GM21529 (cell line): ENCODE measurements around the gene COMMD3.
"Not testable (repeated sequence)": the region's sequence is repeated elsewhere in the genome, so short reads cannot be mapped to it uniquely, and the experiment has no call there.

ENCODE experiments used
- ATAC-seq: cut with Tn5 transposase; IDR thresholded peaks from one replicate; pipeline ENCODE4 v1.9.1; 2021; ENCODE audit not compliant: unreplicated experiment

Gene COMMD3

GRCh38 chr10:22338185-22338900 is 22.2 kb downstream of the COMMD3 start:
- ATAC-seq, result no peak

- ATAC-seq, result no peak
These were observed 22.7 kb downstream of the COMMD3 start for GRCh38 chr10:22338931-22339330.

GRCh38 chr10:22339761-22340328 is 23.7 kb downstream of the COMMD3 start:
- ATAC-seq, result no peak

GRCh38 chr10:22340329-22341189 is 24.4 kb downstream of the COMMD3 start:
- ATAC-seq, result peak; percentile 48

GRCh38 chr10:22341190-22341925 is 25.2 kb downstream of the COMMD3 start:
- ATAC-seq, result peak; percentile 16

GRCh38 chr10:22341926-22342196 is 25.7 kb downstream of the COMMD3 start:
- no peak for ATAC-seq

GRCh38 chr10:22342421-22342820 is 26.2 kb downstream of the COMMD3 start:
- no peak for ATAC-seq

- ATAC-seq, result no peak
These were observed 27.5 kb downstream of the COMMD3 start for GRCh38 chr10:22343731-22344130.

- no peak for ATAC-seq
These were observed 28.1 kb downstream of the COMMD3 start for GRCh38 chr10:22344249-22344648.

- no peak for ATAC-seq
These were observed 28.7 kb downstream of the COMMD3 start for GRCh38 chr10:22344781-22345300.

GRCh38 chr10:22345301-22346095 is 29.3 kb downstream of the COMMD3 start, which contains the start of gene SPAG6:
TSS of gene SPAG6 (plus strand) at chr10:22345496. CDS start at chr10:22345612, 116 bp downstream.
- ATAC-seq, result no peak

- ATAC-seq, result no peak
These were observed 30.0 kb downstream of the COMMD3 start for GRCh38 chr10:22346096-22346661.

GRCh38 chr10:22349755-22350154 is 33.6 kb downstream of the COMMD3 start:
- no peak for ATAC-seq

GRCh38 chr10:22351131-22351703 is 35.0 kb downstream of the COMMD3 start:
- no peak for ATAC-seq

GRCh38 chr10:22356324-22356873 is 40.2 kb downstream of the COMMD3 start:
- no peak for ATAC-seq

GRCh38 chr10:22357770-22358169 is 41.6 kb downstream of the COMMD3 start:
- ATAC-seq, result not testable (repeated sequence)

- ATAC-seq, result no peak
These were observed 47.1 kb downstream of the COMMD3 start for GRCh38 chr10:22363305-22363704.

GRCh38 chr10:22364407-22365140 is 48.4 kb downstream of the COMMD3 start:
- no peak for ATAC-seq

GRCh38 chr10:22365233-22365632 is 49.0 kb downstream of the COMMD3 start:
- peak; percentile 64 for ATAC-seq
